ENCODE data around the gene RBSN.
A peak's percentile ranks its signal among the peaks of the same experiment; 100 is the strongest.

Gene RBSN

GRCh38 chr3:15056676-15057404 is 42.1 kb downstream of the RBSN start:
- DNase-seq: no peak

- peak; percentile 81 for DNase-seq
Observed at GRCh38 chr3:15055019-15055557, 43.9 kb downstream of the RBSN start.

GRCh38 chr3:15053541-15053940 is 45.4 kb downstream of the RBSN start:
- no peak for DNase-seq

- no peak for DNase-seq
Observed at GRCh38 chr3:15052335-15053242, 46.4 kb downstream of the RBSN start.

- peak; percentile 77 for DNase-seq
Observed at GRCh38 chr3:15051531-15051930, 47.4 kb downstream of the RBSN start.

DNA sequence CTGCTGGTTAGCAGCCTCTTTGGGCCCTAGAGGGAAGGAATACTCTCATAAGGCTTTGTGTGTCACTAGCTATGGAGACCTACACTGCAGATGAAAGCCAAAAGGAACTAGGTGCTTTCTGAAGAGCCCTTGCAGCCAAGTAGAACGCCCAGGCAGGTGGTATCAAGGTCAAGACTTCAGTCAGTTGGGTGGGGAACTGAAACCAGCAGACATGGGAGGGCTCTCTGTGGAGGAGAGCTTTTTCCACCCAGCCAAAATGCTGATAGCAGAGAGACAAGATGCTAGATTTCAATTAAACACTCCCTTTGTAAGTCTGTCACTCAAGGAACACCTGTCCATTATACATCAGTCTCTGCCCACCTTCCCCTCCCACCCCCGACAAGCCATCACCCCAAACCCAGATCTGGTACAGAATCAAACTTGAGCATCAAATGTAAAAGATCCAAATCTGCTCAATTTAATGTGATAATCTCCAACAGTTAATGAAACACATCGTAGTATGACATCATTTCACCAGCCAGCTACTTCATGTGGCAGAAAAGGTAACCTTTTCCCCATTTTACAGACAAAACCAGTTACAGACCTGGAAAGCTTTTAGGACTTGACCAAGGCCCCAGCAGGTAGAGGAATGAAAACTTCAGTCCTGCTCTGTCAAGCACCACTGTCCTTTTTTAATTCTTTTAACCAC is 48.4 kb downstream of the RBSN start:
- DNase-seq: no peak

GRCh38 chr3:15049584-15049983 is 49.4 kb downstream of the RBSN start:
- no peak for DNase-seq

GRCh38 chr3:15045667-15046066 is 53.3 kb downstream of the RBSN start:
- no peak for DNase-seq

- DNase-seq: no peak
Observed at GRCh38 chr3:15044326-15044725, 54.6 kb downstream of the RBSN start.

GRCh38 chr3:15043408-15044171 is 55.4 kb downstream of the RBSN start:
- no peak for DNase-seq

DNA sequence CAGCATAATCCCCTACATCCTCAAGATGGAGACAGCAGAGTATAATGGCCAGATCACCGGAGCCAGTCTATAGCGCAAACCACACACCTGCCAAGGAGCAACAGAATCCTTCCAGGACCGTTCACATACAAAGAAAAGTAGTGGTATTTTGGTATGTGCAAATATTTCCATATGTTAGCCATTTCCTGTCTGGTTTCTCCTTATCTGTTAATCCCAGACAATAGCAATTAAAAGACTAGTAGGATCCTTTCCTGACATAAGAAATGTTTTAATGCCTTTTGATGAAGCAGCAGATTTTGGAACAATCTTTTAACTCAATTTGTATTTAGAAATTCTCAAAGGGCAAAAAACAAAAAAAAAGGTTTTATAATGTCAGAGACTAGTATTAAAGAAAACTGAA is 56.0 kb downstream of the RBSN start:
- no peak for DNase-seq

- DNase-seq: no peak
Observed at GRCh38 chr3:15041950-15042349, 57.0 kb downstream of the RBSN start.

- no peak for DNase-seq
Observed at GRCh38 chr3:15040844-15041243, 58.1 kb downstream of the RBSN start.

DNA sequence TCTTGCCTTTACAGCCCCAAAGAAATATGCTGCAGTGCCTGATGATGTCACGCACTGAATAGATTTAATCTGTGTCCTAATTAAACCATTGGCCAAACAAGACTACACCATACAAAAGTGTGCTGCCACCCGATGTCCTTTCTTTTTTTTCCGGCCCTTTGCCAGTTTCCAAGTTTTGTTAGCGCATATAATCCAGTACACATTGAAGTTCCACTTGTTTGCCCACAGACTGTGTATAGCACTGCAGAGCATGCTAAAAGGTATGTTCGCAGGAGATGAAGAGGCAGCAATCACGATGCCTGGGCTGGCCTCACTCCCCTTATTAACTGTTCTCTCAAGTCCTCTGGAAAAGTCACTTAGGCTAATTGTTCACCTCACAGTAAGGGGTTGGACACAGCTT is 60.6 kb downstream of the RBSN start:
- no peak for DNase-seq

DNA sequence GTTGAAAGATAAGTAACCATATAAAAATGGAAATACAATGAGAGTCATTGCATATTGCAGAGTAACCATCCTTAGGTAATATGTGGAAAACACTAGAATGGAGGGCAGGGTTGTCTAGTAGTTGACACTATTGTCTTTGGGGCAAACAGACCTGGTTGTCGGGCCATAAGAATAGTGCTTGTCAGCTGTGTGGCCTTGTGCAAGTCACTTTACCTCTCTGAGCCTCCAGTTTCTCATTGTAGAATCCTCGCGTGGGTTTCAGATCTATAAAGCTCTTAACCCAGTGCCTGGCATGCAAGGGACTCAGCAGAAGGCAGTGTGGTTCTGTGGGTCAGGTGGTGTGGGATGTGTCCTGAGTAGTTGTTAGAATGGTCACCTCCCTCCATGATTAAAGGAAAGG is 65.8 kb downstream of the RBSN start:
- DNase-seq: no peak

DNA sequence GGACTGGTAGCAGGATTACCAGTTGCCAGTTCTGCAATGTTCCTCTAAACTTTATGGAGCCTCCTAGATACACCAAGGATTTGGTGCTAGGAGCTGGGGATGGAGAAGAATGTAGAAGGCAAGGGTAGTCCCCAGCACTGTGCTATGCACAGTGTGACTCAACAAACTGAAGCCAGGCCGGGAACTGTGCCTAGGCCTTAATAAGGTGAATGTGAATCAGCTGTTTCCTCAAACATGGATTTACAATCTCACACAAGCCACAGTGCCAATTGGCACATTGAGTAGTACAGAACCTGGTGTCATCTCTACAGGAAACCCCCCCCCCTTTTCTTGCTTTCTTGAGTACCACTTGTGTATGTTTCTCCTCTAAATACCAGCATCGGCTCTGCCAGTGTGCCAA is 66.3 kb downstream of the RBSN start:
- no peak for DNase-seq

DNA sequence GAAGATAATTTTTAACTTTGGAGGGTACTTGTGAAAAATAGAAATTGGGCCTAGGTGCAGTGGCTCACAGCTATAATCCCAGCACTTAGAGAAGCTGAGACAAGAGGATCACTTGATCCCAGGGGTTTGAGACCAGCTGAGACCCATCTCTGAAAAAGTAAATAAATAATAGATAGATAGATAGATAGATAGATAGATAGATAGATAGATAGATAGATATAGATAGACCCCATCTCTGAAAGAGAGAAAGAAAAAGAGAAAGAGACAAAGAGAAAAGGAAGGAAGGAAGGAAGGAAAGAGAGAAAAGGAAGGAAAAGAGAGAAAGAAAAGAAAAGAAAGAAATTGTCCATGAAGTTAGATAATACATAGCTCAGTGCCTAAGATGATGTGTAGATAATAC is 69.3 kb downstream of the RBSN start:
- no peak for DNase-seq

DNA sequence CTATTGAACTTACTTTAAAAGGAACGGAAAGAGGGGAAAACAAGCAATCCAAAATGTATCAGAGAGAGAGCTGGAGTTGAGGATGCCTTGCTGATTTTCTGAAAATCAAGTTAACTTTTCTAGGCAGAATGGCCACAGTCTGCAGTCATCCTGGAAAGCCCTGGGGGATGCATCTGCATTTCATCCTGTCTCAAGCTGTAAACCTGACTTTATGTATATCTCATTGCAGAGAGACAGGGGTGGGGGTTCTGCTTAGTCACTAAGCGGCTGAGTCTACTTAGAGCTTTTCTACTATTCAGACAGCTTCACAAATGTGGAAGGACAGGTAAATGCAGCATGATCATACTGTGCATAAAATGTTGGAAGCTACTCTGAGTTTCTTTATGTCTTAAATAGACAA is 75.2 kb downstream of the RBSN start:
- DNase-seq: no peak

DNA sequence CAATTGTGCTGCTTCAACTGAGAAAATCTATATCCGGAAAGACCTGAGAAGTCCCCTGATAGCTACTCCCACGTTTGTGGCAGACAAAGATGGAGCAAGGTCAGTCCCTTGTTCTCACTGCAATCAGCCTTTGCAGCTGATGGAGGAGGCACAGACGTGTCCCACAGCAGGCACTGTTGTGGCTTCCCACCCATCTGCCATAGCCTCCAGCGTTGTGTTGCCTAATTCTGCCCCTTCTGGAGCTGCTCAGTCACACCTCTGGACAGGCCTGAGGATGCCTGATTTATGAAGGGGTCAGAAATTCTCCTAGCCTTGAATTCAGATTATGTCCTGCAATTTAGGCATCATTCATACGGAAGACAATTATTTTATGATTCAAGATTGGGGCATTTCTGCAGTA is 75.7 kb downstream of the RBSN start:
- no peak for DNase-seq

Data from activated effector memory CD4-positive, alpha-beta T cell treated with anti-CD3 and anti-CD28 coated beads, Interleukin-2, amount 50 U/mL, for 16 hours (primary cell).